Measurements from ENCODE around the gene HYDIN. TPM values are rescaled to one million over a fixed set of nuclear protein-coding genes. Genes with fewer than 3 reads are reported as not detected.

The HYDIN gene
- total RNA-seq, 1 donor from 2014 or later, result not detected

DNA sequence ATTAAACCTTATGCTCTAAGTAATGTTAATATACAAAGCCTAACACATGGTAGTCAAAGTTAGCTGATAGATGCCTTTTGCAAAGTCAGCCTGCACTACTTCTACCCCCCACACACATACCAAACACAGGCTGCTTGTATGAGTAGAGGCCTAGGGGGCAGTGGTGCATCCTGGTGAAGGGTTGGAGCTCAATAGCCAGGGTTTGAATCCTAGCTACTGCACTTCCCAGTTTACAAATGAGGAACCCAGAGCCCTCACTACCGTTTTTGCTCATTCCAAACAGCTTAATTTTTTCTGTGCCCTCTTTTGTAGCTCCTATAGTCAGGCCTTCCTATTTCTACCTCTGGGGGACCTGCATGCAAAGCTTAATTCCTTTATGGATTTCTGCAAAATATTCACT, 18.9 kb upstream of the HYDIN start:
- Mint-ChIP-seq H3K27ac (no peak overlapping the region), H3K4me1 (no peaks in the 10 kb centered on the region)

DNA sequence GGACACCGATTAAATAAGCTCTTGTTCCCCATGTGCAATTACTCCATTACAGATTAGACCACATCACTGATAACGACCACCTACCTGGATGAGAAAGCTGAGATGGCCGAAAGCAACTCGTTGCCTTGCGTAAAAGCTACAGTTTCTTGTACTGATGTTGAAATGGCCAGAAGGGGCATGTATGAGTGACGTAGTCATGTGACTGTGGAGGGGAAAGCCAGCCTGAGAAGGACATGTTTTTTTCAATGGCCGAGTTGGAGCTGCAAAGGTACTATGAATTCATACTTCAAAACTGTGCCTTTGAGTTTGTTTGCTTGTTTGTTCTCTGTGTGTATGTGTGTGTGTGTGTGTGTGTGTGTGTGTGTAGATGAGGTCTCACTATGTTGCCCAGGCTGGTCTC, 17.0 kb upstream of the HYDIN start:
- Mint-ChIP-seq H3K36me3 (ENCODE audit: low read depth) (no peaks in the 10 kb centered on the region), H3K4me1 (no peaks in the 10 kb centered on the region), H3K27me3 (no peaks in the 10 kb centered on the region), H3K9me3 (no peaks in the 10 kb centered on the region), H3K4me3 (no peak overlapping the region), H3K27ac (no peak overlapping the region)
- intact Hi-C loops (cut with micrococcal nuclease), result no loop called here
- no peak for DNase-seq

More for the DNA sequence above, 18.9 kb upstream of the HYDIN start:
- H3K9me3 Mint-ChIP-seq, result no peaks in the 10 kb centered on the region
- DNase-seq, result no peak
- H3K4me3 Mint-ChIP-seq, result no peak overlapping the region
- intact Hi-C loops (cut with micrococcal nuclease), result no loop called here
- H3K36me3 Mint-ChIP-seq (ENCODE audit: low read depth), result no peaks in the 10 kb centered on the region
- H3K27me3 Mint-ChIP-seq, result no peaks in the 10 kb centered on the region

DNA sequence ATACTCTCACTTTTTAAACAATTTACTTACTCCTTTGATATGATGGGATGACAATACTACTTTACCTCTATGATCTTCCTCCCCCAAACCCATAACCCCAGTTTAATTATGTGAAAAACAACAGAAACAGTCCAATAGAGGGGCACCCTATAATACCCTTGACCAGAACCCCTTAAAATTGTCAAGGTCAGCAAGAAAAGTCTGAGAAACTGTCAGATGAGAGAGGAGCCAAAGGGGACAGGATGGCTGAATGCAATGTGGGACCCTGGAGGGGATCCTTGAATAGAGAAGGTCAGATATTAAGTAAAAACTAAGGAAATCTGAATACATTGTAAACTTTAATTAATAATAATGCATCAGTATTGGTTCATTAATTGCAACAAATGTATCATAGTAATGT, 15.8 kb upstream of the HYDIN start:
- intact Hi-C loops (cut with micrococcal nuclease), result no loop called here

DNA sequence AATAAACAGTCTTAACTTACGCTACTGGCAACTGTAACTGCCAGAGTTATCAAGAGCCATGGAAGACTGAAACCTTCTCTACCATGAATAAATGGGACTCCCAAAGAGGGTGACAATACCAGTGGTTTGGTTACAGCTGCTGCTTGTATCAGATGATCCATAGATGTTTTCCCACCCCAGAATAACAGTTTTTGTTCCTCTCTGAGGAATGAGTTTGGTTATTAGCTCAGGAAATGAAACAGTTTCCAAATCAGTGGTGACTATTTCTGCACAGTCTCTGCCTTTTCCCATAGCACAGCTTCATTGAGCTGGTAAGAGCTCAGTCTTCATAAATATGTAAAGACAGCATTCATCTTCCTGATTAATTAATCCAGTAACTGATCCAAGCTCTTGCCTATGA, 14.0 kb upstream of the HYDIN start:
- Mint-ChIP-seq H3K36me3 (ENCODE audit: low read depth) (no peaks in the 10 kb centered on the region), H3K9me3 (no peaks in the 10 kb centered on the region), H3K4me3 (no peak overlapping the region), H3K4me1 (no peaks in the 10 kb centered on the region), H3K27me3 (no peaks in the 10 kb centered on the region), H3K27ac (no peak overlapping the region)
- DNase-seq, result no peak
- intact Hi-C loops (cut with micrococcal nuclease), result no loop called here

More for the DNA sequence above, 15.8 kb upstream of the HYDIN start:
- H3K9me3 Mint-ChIP-seq, result no peaks in the 10 kb centered on the region
- H3K4me1 Mint-ChIP-seq, result no peaks in the 10 kb centered on the region
- H3K27ac Mint-ChIP-seq, result no peak overlapping the region
- DNase-seq, result no peak
- H3K4me3 Mint-ChIP-seq, result no peak overlapping the region
- no peaks in the 10 kb centered on the region for H3K36me3 Mint-ChIP-seq (ENCODE audit: low read depth)
- H3K27me3 Mint-ChIP-seq, result no peaks in the 10 kb centered on the region

DNA sequence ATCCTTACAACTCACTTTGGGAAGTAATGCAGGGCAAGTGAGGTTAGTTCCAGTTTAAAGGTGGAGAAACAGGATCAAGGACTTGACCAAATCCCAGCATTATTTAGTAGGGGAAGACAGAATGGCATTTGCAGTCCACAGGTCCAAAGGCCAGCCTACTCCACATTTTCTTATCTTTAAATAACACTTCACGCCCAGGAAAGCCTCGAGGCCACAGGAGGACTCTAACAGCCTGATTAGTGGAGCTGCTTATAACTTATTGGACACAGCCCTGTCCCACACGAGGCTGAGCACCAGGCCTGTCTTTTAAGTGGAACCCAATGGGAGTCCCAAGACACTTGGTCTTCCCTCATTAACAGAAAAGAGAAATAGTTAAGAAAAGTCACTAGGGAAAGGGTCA, 12.1 kb upstream of the HYDIN start:
- Mint-ChIP-seq H3K9me3 (no peaks in the 10 kb centered on the region), H3K27me3 (no peaks in the 10 kb centered on the region), H3K4me1 (no peaks in the 10 kb centered on the region), H3K36me3 (ENCODE audit: low read depth) (no peaks in the 10 kb centered on the region), H3K27ac (no peak overlapping the region), H3K4me3 (no peak overlapping the region)
- no peak for DNase-seq
- intact Hi-C loops (cut with micrococcal nuclease), result no loop called here

DNA sequence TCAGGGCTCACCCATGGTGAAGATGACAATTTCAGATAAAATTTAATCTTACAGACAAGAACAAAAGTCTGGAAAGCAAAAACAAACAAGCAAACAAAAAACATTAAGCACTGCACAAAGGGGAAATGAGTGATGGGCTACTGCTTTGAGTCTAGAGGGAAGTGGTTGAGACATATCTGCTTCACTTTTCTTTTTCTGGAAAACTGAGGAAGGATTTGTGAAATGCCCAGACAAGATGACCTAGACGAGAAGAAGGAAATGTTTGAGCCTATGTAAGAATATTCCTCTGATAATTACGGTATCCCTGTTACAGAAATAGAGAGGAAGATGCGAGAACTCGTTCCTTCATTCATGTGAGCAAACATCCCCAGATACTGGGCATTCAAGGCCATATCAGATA, 11.5 kb upstream of the HYDIN start:
- Mint-ChIP-seq H3K9me3 (no peaks in the 10 kb centered on the region), H3K36me3 (ENCODE audit: low read depth) (no peaks in the 10 kb centered on the region), H3K4me1 (no peaks in the 10 kb centered on the region), H3K4me3 (no peak overlapping the region), H3K27ac (no peak overlapping the region), H3K27me3 (no peaks in the 10 kb centered on the region)
- intact Hi-C loops (cut with micrococcal nuclease), result no loop called here
- DNase-seq, result no peak

DNA sequence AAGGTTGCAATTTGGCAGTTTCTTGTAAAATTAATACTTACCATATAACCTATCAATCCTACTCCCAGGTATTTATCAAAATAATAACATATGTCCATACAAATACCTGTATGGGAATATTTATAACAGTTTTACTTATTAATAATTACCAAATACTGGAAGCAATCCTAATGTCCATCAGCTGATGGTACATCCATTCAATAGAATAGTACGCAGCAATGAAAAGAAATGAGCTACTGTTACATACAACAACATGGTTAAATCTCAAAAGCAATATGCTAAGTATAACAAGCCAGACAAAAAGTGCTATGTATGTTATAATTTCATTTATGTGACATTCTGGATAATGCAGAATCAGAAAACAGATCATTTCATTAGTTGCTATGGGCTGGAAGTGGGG, 1.2 kb downstream of the HYDIN start:
- peaks cover 13% of the 10 kb centered on the region for H3K27me3 Mint-ChIP-seq
- H3K4me3 Mint-ChIP-seq, result no peak overlapping the region
- intact Hi-C loops (cut with micrococcal nuclease), result no loop called here
- no peaks in the 10 kb centered on the region for H3K4me1 Mint-ChIP-seq
- H3K9me3 Mint-ChIP-seq, result peaks cover 22% of the 10 kb centered on the region
- H3K27ac Mint-ChIP-seq, result no peak overlapping the region
- no peak for DNase-seq
- H3K36me3 Mint-ChIP-seq (ENCODE audit: low read depth), result no peaks in the 10 kb centered on the region

DNA sequence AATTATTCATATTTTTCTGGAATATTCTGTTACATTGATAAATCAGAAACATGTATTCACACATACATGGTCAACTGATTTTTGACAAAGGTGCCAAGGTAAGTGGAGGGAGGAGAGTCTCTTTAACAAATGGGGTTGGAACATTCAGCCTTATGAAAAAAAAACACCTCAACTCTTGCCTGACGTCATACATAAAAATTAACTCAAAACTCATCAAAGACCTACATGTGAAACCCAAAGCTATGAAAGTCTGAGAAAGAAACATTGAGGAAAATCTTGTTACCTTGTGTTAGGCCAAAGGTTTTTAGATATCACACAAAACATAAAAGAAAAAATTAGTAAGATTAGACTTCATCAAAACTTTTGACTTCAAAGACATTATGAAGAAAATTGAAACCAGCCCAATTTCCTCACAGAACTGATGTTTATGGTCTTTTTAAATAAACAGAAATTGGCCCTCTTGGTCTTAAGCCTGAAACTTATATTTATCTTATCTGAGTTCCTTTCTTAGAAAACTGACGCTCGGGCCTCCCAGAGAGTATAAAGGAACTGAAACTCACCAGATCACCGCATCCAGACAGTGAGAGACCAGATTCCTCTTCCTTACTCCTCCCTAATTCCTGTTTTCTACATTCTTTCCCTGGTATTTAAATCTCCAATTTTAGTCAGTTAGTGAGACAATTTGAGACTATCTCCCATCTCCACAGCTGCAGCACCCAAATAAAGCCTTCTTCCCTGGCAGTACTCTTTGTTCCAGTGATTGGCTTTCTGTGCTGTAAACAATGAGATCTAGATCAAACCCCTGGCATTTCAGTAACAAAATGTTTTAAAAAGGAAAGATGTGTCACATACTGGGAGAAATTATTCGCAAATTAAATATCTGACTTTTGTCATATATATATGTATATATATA, 4.0 kb downstream of the HYDIN start:
- DNase-seq, result no peak
- Mint-ChIP-seq H3K27me3 (peaks cover 10% of the 10 kb centered on the region), H3K27ac (no peak overlapping the region), H3K9me3 (peaks cover 22% of the 10 kb centered on the region), H3K36me3 (ENCODE audit: low read depth) (no peaks in the 10 kb centered on the region), H3K4me1 (no peaks in the 10 kb centered on the region), H3K4me3 (no peak overlapping the region)
- intact Hi-C loops (cut with micrococcal nuclease), result no loop called here

DNA sequence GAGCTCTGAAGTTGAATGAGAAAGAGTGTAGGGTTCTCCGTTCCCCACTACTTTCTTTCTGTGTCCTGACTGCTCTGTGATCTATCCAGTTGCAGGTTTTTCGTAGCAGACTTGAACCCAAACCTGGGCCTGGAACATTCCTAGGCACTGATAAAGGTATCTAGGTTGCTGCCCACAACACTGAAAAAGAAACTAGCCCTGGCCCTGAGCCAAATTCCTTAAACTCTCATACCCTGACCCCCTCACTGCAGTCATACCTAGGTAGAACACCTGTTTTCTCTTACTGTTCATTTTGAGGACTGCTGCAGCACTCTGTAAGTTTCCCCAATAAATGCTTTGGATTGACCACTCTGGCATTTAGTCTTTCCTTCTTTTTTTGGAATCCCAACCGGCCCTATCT, 5.4 kb downstream of the HYDIN start:
- no peak overlapping the region for H3K27ac Mint-ChIP-seq
- intact Hi-C loops (cut with micrococcal nuclease), result no loop called here
- H3K27me3 Mint-ChIP-seq, result peaks cover 3% of the 10 kb centered on the region
- H3K4me3 Mint-ChIP-seq, result no peak overlapping the region
- H3K36me3 Mint-ChIP-seq (ENCODE audit: low read depth), result no peaks in the 10 kb centered on the region
- no peak for DNase-seq
- no peaks in the 10 kb centered on the region for H3K4me1 Mint-ChIP-seq
- peaks cover 22% of the 10 kb centered on the region for H3K9me3 Mint-ChIP-seq

DNA sequence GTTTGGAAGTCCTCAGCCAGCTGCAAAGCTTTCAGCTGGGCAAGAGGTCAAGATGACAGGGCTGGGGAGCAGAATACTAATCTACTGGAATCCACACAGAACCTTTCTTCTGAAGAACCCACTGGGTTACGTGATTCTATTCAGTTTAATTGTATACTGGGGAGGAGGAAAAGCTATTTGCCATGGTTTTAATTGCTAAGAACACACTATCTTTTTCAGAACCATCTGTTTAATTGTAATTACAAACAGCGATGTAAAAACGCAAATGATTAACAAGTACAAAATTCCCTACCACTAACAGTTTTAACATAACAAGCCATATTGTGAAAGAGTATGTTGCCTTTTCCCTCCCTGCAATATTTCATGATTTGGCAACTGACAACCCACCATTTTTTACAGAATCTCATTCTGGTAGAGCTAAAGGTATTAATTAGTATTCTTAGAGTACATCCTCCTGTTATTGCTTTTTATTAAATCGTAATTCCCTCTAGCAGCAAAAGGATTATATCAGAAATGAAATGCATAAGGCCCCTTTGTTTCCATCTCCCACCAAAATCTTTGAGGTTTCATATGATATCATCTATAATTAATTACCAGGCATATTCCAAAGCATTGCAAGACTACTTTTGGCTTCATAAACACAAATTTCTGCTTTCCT, 12.1 kb downstream of the HYDIN start:
- Mint-ChIP-seq H3K4me3 (no peak overlapping the region), H3K36me3 (ENCODE audit: low read depth) (no peaks in the 10 kb centered on the region), H3K9me3 (no peaks in the 10 kb centered on the region), H3K27ac (no peak overlapping the region), H3K27me3 (peaks cover 2% of the 10 kb centered on the region), H3K4me1 (no peaks in the 10 kb centered on the region)
- intact Hi-C loops (cut with micrococcal nuclease), result loop anchor here (5.0 kb wide), 1 partner anchor 94 kb away; no protein-coding TSS in a partner anchor
- no peak for DNase-seq

DNA sequence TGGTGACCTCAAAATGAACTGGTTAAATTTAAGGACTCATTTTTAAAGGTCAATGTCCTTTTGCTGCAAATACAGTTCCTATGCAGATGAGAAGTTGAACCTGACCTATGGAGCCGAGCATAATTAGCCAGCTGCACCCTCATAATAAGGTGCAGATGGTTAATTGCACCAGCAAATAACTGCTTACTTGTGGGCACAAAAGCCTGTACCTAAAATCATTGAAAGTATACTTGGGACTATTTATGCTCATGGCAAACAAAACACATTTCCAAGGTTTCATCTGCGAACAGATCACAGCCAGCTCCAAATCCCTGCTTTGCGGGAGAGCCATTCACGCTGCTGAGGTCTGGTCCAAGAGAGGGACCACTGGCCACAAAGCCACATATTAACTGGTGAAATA, 13.0 kb downstream of the HYDIN start:
- DNase-seq, result no peak
- intact Hi-C loops (cut with micrococcal nuclease), result loop anchor here (5.0 kb wide), 1 partner anchor 95 kb away; no protein-coding TSS in a partner anchor
- no peaks in the 10 kb centered on the region for H3K36me3 Mint-ChIP-seq (ENCODE audit: low read depth)
- no peak overlapping the region for H3K4me3 Mint-ChIP-seq
- H3K4me1 Mint-ChIP-seq, result no peaks in the 10 kb centered on the region
- H3K27me3 Mint-ChIP-seq, result peaks cover 2% of the 10 kb centered on the region
- no peak overlapping the region for H3K27ac Mint-ChIP-seq
- no peaks in the 10 kb centered on the region for H3K9me3 Mint-ChIP-seq

DNA sequence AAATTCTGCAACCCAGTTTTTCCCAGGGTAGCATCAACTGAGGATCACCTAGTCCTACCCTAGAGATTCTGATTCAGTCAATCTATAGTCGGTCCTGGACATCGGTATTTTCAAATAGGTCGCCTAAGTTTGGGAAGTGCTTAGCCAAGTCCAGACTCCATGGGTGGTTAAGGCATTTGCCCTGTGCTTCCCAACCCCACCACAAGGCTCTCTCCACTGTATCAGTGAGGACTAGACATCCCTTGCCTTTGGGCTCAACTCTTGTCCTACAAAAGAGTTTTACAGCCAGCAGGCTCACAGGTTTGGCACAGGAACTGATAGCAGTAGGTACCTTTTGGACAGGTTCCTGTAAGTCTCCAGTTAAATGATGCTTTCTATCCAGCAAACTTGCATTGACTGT, 13.8 kb downstream of the HYDIN start:
- no peak overlapping the region for H3K27ac Mint-ChIP-seq
- no peaks in the 10 kb centered on the region for H3K9me3 Mint-ChIP-seq
- intact Hi-C loops (cut with micrococcal nuclease), result loop anchor here (5.0 kb wide), 1 partner anchor 96 kb away; no protein-coding TSS in a partner anchor
- peaks cover 2% of the 10 kb centered on the region for H3K27me3 Mint-ChIP-seq
- no peaks in the 10 kb centered on the region for H3K4me1 Mint-ChIP-seq
- no peak for DNase-seq
- H3K36me3 Mint-ChIP-seq (ENCODE audit: low read depth), result no peaks in the 10 kb centered on the region
- H3K4me3 Mint-ChIP-seq, result no peak overlapping the region

DNA sequence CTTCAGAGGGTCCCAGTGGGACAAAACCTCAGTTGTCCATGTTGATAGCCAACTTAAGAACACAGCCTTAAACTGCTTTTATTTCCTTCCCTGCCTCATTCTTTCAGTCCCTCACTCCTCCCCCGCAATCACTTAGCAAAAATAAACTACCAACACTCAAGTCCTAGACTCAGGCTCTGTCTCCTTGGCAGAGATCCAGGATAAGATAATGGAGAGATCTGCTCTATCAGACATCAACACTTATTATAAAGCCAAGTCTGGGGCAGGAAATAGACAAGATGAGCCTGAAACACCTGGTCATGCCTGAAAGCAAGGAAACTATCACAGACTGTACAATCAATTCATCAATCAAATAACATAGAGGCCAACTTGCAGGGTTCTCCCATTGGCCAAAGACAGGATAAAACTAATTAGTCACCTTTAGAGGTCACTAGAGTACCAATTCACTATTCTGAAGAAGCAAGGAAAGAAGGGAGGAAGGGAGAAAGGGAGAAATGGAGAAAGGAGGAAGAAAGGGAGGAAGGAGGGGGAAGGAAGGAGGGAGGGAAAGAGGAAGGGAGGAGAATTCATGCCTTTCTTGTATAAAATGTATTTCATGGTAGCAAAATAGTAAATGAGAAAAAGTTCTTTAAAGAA, 15.7 kb downstream of the HYDIN start:
- no peaks in the 10 kb centered on the region for H3K36me3 Mint-ChIP-seq (ENCODE audit: low read depth)
- H3K27ac Mint-ChIP-seq, result no peak overlapping the region
- peaks cover 3% of the 10 kb centered on the region for H3K27me3 Mint-ChIP-seq
- H3K4me1 Mint-ChIP-seq, result no peaks in the 10 kb centered on the region
- intact Hi-C loops (cut with micrococcal nuclease), result loop anchor here (5.0 kb wide), 1 partner anchor 97 kb away; no protein-coding TSS in a partner anchor
- no peak overlapping the region for H3K4me3 Mint-ChIP-seq
- H3K9me3 Mint-ChIP-seq, result no peaks in the 10 kb centered on the region
- no peak for DNase-seq

Data from activated CD4-positive, alpha-beta T cell treated with anti-CD3 and anti-CD28 coated beads, Interleukin-2, amount 10 ng/mL, durations not matched to agents 24 days and 14 days (primary cell).